Transverse colon (tissue), 4 donors: Measurements from ENCODE around the gene VSTM4. TPM values are rescaled to one million over a fixed set of nuclear protein-coding genes. Genes with fewer than 3 reads are reported as not detected.

ENCODE experiments used
- DNase-seq: peaks from one replicate; pipeline ENCODE4 v3.0.0-alpha.2; 2019
- H3K27ac ChIP-seq, 4 donors: fragments of 200-600 bp; sonication (generic); 2 replicates each; pipeline ENCODE4 v1.5.1; 2016 to 2018; ENCODE audit warnings: inconsistent platforms in 4 of 4
- H3K27me3 ChIP-seq: fragments of 200-600 bp; sonication (generic); 2 replicates; pipeline ENCODE4 v1.5.1; 2017; ENCODE audit warnings: inconsistent platforms
- H3K36me3 ChIP-seq, 4 donors: fragments of 200-600 bp; sonication (generic); 2 replicates each; pipeline ENCODE4 v1.5.1; 2017 to 2019; ENCODE audit warnings: inconsistent platforms in 4 of 4
- H3K4me1 ChIP-seq, 4 donors: fragments of 200-600 bp; sonication (generic); 2 replicates each; pipeline ENCODE4 v1.5.1; 2017 to 2020; ENCODE audit warnings: inconsistent platforms in 4 of 4
- H3K4me3 ChIP-seq, 4 donors: fragments of 200-600 bp; sonication (generic); 1 replicate in 1 of 4; 2 replicates in 3 of 4; pipeline versions ENCODE4 v1.5.1 to v1.6.1; 2017 to 2019; ENCODE audit warnings: inconsistent platforms in 4 of 4
- H3K9me3 ChIP-seq, 2 donors: fragments of 200-600 bp; sonication (generic); 2 replicates each; pipeline ENCODE4 v1.5.1; 2017 to 2019; ENCODE audit warnings: inconsistent platforms in 2 of 2
- CTCF ChIP-seq, 5 experiments: fragments of 200-600 bp in 3 of 5; fragments of 450-650 bp in 2 of 5; sonication (generic) in 3 of 5; IDR thresholded peaks; 1 replicate in 2 of 5; 2 replicates in 3 of 5; pipeline ENCODE4 v1.5.1; 2016 to 2017; ENCODE audit warnings: antibody characterized with exemption in 5 of 5, inconsistent platforms in 3 of 5, mild to moderate bottlenecking in 2 of 5, moderate library complexity in 1 of 5
- EP300 ChIP-seq: sonication (generic); formaldehyde crosslinking; IDR thresholded peaks from one replicate; pipeline ENCODE4 v1.6.1; 2017; ENCODE audit warnings: antibody characterized with exemption, low read depth
- POLR2A ChIP-seq: fragments of 450-650 bp; IDR thresholded peaks from one replicate; pipeline ENCODE4 v1.6.1; 2016; ENCODE audit warnings: antibody characterized with exemption, mild to moderate bottlenecking, moderate library complexity
- POLR2AphosphoS5 ChIP-seq, 3 donors: sonication (generic); formaldehyde crosslinking; IDR thresholded peaks; one replicate each; pipeline ENCODE4 v1.6.1; 2016; ENCODE audit warnings: antibody characterized with exemption in 3 of 3
- WGBS, 2 donors: methylation state at CpG; one replicate each; pipeline ENCODE4 v1.1.5; 2018; ENCODE audit warnings: low coverage in 1 of 2; 5-methylcytosine and 5-hydroxymethylcytosine counted together
- in situ Hi-C, 4 donors: fragments of 200-750 bp; cut with MboI; loops; one replicate each; pipeline versions ENCODE4 v1.15.0 to v1.15.1; 2017; ENCODE audit warnings: low sequenced_read_pairs in 3 of 4, low pct_ligation_motif_present in 1 of 4, low pct_unique_long_range_greater_than_20kb in 1 of 4
- intact Hi-C: fragments of 100-400 bp; cut with DNase I; formaldehyde crosslinking; loops from one replicate; pipeline ENCODE4 v1.15.1; 2023; ENCODE audit warnings: low total_unique reads
- total RNA-seq, 4 donors: library from RNA; depleted of rRNA; stranded (reverse); fragments of >200 nt; gene quantifications; one replicate each; pipeline ENCODE4 v1.1.0, GENCODE V29; 2016

Gene VSTM4
- total RNA-seq, 4 donors from 2014 or later: 2.2 to 6.0 (median 3.9) TPM

GRCh38 chr10:49062229-49062628 is 53.1 kb downstream of the VSTM4 start:
- intact Hi-C loops (no loop called here), in situ Hi-C loops (no loop called here)
- TF ChIP-seq CTCF (IDR thresholded peaks at IDR 0.05): no peak
- TF ChIP-seq EP300: no peak
- TF ChIP-seq POLR2AphosphoS5 (IDR thresholded peaks at IDR 0.05): no peak
- TF ChIP-seq POLR2A: no peak
- no peaks in the 10 kb centered on the region for H3K4me1 ChIP-seq
- H3K9me3 ChIP-seq: peaks cover 8% of the 10 kb centered on the region in 2 donors
- H3K4me3 ChIP-seq: no peak overlapping the region
- no peak overlapping the region for H3K27ac ChIP-seq
- no peak for DNase-seq
- no peaks in the 10 kb centered on the region for H3K36me3 ChIP-seq
- H3K27me3 ChIP-seq: no peaks in the 10 kb centered on the region

DNA sequence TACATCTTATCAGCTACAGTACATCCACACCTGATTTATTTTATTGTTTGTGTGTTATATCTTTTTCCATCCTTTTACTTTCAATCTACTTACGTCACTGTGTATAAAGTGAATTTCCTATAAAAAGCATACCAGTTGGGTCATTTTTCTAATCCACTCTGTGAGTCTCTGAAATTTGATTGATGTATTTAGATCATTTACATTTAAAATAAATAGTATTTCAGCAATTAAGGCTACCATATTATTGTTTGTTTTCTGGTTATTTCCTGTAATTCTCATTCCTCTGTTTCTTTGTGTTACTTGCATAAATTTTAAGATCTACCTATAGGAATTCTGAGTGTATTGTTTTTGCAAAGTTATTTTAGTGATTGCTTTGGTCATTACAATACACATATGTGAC is 53.7 kb downstream of the VSTM4 start:
- no peak for TF ChIP-seq CTCF (IDR thresholded peaks at IDR 0.05)
- no peak for TF ChIP-seq POLR2AphosphoS5 (IDR thresholded peaks at IDR 0.05)
- TF ChIP-seq POLR2A: no peak
- TF ChIP-seq EP300: no peak
- Histone ChIP-seq H3K27me3 (no peaks in the 10 kb centered on the region), H3K4me3 (no peak overlapping the region), H3K36me3 (no peaks in the 10 kb centered on the region), H3K9me3 (peaks cover 8% of the 10 kb centered on the region in 2 donors), H3K4me1 (no peaks in the 10 kb centered on the region), H3K27ac (no peak overlapping the region)
- in situ Hi-C loops: no loop called here
- intact Hi-C loops: no loop called here
- no peak for DNase-seq
- WGBS, 2 donors: 89% methylated on average over 1 of the region's 1 CpG; no CpG with 5 or more reads in 1 of the 2 donors

DNA sequence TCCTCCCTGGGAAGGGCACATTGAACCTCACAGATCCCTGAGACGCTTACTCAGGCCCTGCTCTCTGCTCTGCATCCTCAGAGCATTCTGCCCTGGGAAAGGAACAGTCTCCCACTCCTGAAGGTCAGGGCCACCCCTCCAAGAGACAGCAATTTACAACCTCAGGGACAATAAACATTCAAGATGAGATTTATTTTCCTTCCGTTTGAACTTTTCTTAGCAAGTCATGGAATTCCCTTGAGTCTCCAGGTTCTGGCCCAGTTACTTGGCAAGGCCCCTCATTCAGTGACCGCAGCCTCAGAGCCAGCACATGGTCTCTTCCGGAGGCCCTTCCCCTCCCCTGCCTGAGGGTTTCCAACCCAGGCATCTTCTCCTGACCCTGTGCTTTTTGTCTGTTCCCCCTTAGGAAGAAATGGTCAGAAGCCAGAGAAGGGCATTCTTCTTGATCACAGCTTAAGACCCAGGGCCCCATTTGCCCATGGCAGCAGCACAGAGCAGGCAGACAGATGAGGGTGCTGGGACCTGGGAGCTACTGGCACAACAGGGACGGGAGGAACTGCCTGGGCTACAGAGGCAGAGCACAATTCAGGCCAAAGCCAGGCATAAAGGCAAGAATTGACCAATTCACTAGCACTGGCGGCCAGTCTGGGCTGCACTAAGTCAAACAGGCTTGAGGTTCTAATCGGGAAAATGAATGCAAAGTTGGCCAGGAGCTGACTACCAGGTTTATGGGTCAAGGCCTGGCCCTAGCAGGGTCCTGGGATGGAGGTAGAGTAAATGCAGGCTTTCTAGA is 56.7 kb downstream of the VSTM4 start:
- TF ChIP-seq POLR2A (no peak), POLR2AphosphoS5 (IDR thresholded peaks at IDR 0.05) (no peak), EP300 (no peak), CTCF (IDR thresholded peaks at IDR 0.05) (no peak)
- Histone ChIP-seq H3K9me3 (peaks cover 8% of the 10 kb centered on the region in 2 donors), H3K36me3 (no peaks in the 10 kb centered on the region), H3K27ac (no peak overlapping the region), H3K27me3 (no peaks in the 10 kb centered on the region), H3K4me3 (no peak overlapping the region), H3K4me1 (no peaks in the 10 kb centered on the region)
- DNase-seq: no peak
- intact Hi-C loops: no loop called here
- in situ Hi-C loops: no loop called here
- 56 to 62% methylated on average over 4 to 7 of the region's 7 CpGs for WGBS, 2 donors

DNA sequence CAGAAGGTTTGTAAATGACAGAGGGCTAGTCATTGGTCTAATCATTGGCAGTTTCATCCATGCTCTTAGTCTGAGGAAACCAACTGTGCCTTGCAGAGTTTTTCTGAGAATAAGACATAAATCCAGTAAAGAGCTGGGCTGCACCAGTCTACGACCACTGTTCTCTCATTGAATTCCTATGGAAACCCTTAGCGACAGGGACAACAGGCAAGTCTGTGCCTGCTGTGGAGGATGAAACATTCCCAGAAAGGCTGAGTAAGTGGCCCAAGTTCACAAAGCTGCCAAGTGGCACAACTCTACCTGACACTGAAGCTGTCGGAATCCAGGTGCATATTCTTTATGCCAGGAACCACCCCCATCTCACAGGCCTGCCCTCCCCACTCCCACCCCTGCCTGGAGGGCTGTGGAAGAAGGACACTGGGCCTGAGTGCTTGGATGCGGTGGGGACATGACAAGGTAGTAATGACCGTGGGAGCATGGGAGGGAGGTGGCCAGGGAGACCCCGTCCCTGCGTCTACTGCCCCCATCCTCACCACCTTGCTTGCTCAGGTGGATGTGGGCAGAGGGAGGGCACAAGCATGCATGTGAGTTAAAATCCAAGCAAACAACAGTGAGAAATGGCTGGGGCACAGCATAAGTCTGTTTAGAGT is 58.0 kb downstream of the VSTM4 start:
- intact Hi-C loops (no loop called here), in situ Hi-C loops (no loop called here)
- WGBS, 2 donors: 80 to 92% methylated on average over 1 to 7 of the region's 7 CpGs

More for the DNA sequence above, 58.0 kb downstream of the VSTM4 start:
- H3K4me3 ChIP-seq: no peak overlapping the region
- TF ChIP-seq POLR2A (no peak), EP300 (no peak), CTCF (IDR thresholded peaks at IDR 0.05) (no peak), POLR2AphosphoS5 (IDR thresholded peaks at IDR 0.05) (no peak)
- no peaks in the 10 kb centered on the region for H3K27me3 ChIP-seq
- DNase-seq: no peak
- no peaks in the 10 kb centered on the region for H3K4me1 ChIP-seq
- H3K36me3 ChIP-seq: no peaks in the 10 kb centered on the region
- H3K27ac ChIP-seq: no peak overlapping the region
- H3K9me3 ChIP-seq: peaks cover 3 to 5% of the 10 kb centered on the region in 2 donors
